SK-N-SH treated with all-trans-retinoic acid at 6 μM for 48 hours (cell line): ENCODE data around the gene ZNF423.

ENCODE experiments used
- CREB5 ChIP-seq: fragments of 250-450 bp; sonication (Bioruptor Pico); IDR thresholded peaks from 2 replicates; pipeline ENCODE4 v1.5.1; 2020; ENCODE audit warnings: low read depth, mild to moderate bottlenecking, moderate library complexity
- CSDC2 ChIP-seq: fragments of 250-450 bp; sonication (Bioruptor Pico); IDR thresholded peaks from 2 replicates; pipeline ENCODE4 v1.5.0; 2020; ENCODE audit warnings: mild to moderate bottlenecking, moderate library complexity
- GLIS3 ChIP-seq: fragments of 250-450 bp; sonication (Bioruptor Pico); IDR thresholded peaks from 2 replicates; pipeline ENCODE4 v1.5.0; 2020; ENCODE audit warnings: mild to moderate bottlenecking, moderate library complexity
- PATZ1 ChIP-seq: fragments of 250-450 bp; sonication (Bioruptor Pico); IDR thresholded peaks from 2 replicates; pipeline ENCODE4 v1.8.0; 2020; ENCODE audit warnings: mild to moderate bottlenecking, moderate library complexity, borderline replicate concordance
- RARB ChIP-seq: fragments of 250-450 bp; sonication (Bioruptor Pico); IDR thresholded peaks from 2 replicates; pipeline ENCODE4 v1.8.0; 2021; ENCODE audit warnings: mild to moderate bottlenecking, moderate library complexity
- TOX ChIP-seq: fragments of 250-450 bp; sonication (Bioruptor Pico); IDR thresholded peaks from 2 replicates; pipeline ENCODE4 v1.8.0; 2021; ENCODE audit warnings: mild to moderate bottlenecking, moderate library complexity, borderline replicate concordance
- ZC3H10 ChIP-seq: fragments of 250-450 bp; sonication (Bioruptor Pico); IDR thresholded peaks from 2 replicates; pipeline ENCODE4 v1.5.1; 2021; ENCODE audit warnings: mild to moderate bottlenecking, moderate library complexity
- ZFP3 ChIP-seq: fragments of 250-450 bp; sonication (Bioruptor Pico); IDR thresholded peaks from 2 replicates; pipeline ENCODE4 v1.5.0; 2020; ENCODE audit warnings: mild to moderate bottlenecking, moderate library complexity
- ZFP30 ChIP-seq: fragments of 450-650 bp; formaldehyde crosslinking; IDR thresholded peaks from 2 replicates; pipeline ENCODE4 v1.5.0; 2022; ENCODE audit warnings: mild to moderate bottlenecking, moderate library complexity
- ZNF70 ChIP-seq: fragments of 450-650 bp; formaldehyde crosslinking; IDR thresholded peaks from 2 replicates; pipeline ENCODE4 v1.5.0; 2020; ENCODE audit warnings: mild to moderate bottlenecking, moderate library complexity

GRCh38 chr16:49527611-49528010 is 328.3 kb downstream of the ZNF423 start:
- TF ChIP-seq ZFP3 (CRISPR knock-in tag) = peak; percentile 51; the same call in 1 of the 2 replicates
- no peak for TF ChIP-seq TOX (CRISPR knock-in tag)
- TF ChIP-seq CSDC2 (CRISPR knock-in tag) = no peak
- TF ChIP-seq ZNF70 (CRISPR knock-in tag) = peak; percentile 49; the same call in 1 of the 2 replicates
- TF ChIP-seq GLIS3 (CRISPR knock-in tag) = no peak
- TF ChIP-seq PATZ1 (CRISPR knock-in tag) = no peak
- no peak for TF ChIP-seq CREB5 (CRISPR knock-in tag)
- TF ChIP-seq ZC3H10 (CRISPR knock-in tag) = no peak
- TF ChIP-seq ZFP30 (CRISPR knock-in tag) = no peak
- TF ChIP-seq RARB (CRISPR knock-in tag) = no peak
